K562 (cell line): ENCODE results near the gene UNC13A. TPM values are rescaled to one million over a fixed set of nuclear protein-coding genes. Genes with fewer than 3 reads are reported as not detected.

Experiments
- ATAC-seq: fragments of 200-7000 bp; cut with Tn5 transposase; 3 replicates; pipeline ENCODE4 v1.9.1; 2020; ENCODE audit warnings: moderate library complexity
- BruUV-seq: library from RNA; stranded (reverse); fragments of 400-500 nt; replicated peaks from 2 replicates; lab custom pipeline; 2021; lab: Mats Ljungman, UMichigan
- CTCF ChIA-PET: fragments of 300-600 bp; formaldehyde crosslinking; extraction: SDS; loops from one replicate; lab custom pipeline; 2021; ENCODE audit warnings: low intra/inter-chr PET ratio; lab: Yijun Ruan, JAX
- POLR2A ChIA-PET: fragments of 300-600, 350-650 bp; sonication (Branson Sonifier 250); formaldehyde crosslinking; extraction: SDS; loops from one replicate; lab custom pipeline; 2021; ENCODE audit warnings: antibody characterized with exemption, inconsistent platforms; lab: Yijun Ruan, JAX
- DNase-seq, 4 experiments: peaks; one replicate each; pipeline versions ENCODE4 v3.0.0 to v3.0.0-alpha.2; 2011 to 2018; ENCODE audit warnings: low spot score in 3 of 4, mixed read lengths in 3 of 4; ENCODE audit errors: extremely low read depth in 1 of 4
- FAIRE-seq: peaks from 2 replicates; lab custom pipeline; 2011; peaks lifted over from hg19 to GRCh38; lab: Jason Lieb, UNC
- H2AFZ ChIP-seq: 2 replicates; pipeline ENCODE4 v1.6.0; 2011; ENCODE audit warnings: low read depth, low read length, control low read depth, inconsistent platforms
- H3K27ac ChIP-seq: fragments of 200-600 bp; 3 replicates; pipeline ENCODE4 v1.8.0; 2011; ENCODE audit warnings: low read depth, mild to moderate bottlenecking, control low read depth, inconsistent platforms, low read length, moderate library complexity, mixed read lengths; ENCODE audit errors: extremely low read depth
- H3K27me3 ChIP-seq, 2 experiments: fragments of 300-600 bp in 1 of 2; 2 replicates in 1 of 2; 3 replicates in 1 of 2; pipeline versions ENCODE4 v1.6.0 to v1.8.0; 2011; ENCODE audit warnings: inconsistent platforms in 2 of 2, low read length in 2 of 2, mild to moderate bottlenecking in 1 of 2, mixed read lengths in 1 of 2, moderate library complexity in 1 of 2; ENCODE audit not compliant: control insufficient read depth in 2 of 2, insufficient read depth in 2 of 2
- H3K36me3 ChIP-seq: fragments of 300-600 bp; 3 replicates; pipeline ENCODE4 v1.8.0; 2011; ENCODE audit warnings: mild to moderate bottlenecking, low read length, inconsistent platforms; ENCODE audit not compliant: control insufficient read depth, insufficient read depth
- H3K4me1 ChIP-seq, 2 experiments: fragments of 200-600 bp in 1 of 2; replicated peaks in 1 of 2; 2 replicates in 1 of 2; 3 replicates in 1 of 2; pipeline versions ENCODE4 v1.5.1 to v1.8.0; 2011; ENCODE audit warnings: inconsistent platforms in 2 of 2, low read length in 2 of 2, mild to moderate bottlenecking in 1 of 2, mixed read lengths in 1 of 2, moderate library complexity in 1 of 2; ENCODE audit not compliant: control insufficient read depth in 2 of 2, insufficient read depth in 2 of 2
- H3K4me2 ChIP-seq: 2 replicates; pipeline ENCODE4 v1.6.1; 2011; ENCODE audit warnings: low read length, control low read depth, inconsistent platforms, mixed read lengths; ENCODE audit not compliant: insufficient read depth
- H3K4me3 ChIP-seq: fragments of 200-600 bp; sonication (generic), shearing (Covaris generic); 2 replicates; pipeline ENCODE4 v1.5.1; 2016; ENCODE audit warnings: control low read depth, inconsistent platforms
- H3K79me2 ChIP-seq: fragments of 200-600 bp; 3 replicates; pipeline ENCODE4 v1.8.0; 2011; ENCODE audit warnings: low read length, inconsistent platforms; ENCODE audit not compliant: control insufficient read depth, insufficient read depth
- H3K9ac ChIP-seq, 2 experiments: 2 replicates each; pipeline versions ENCODE4 v1.6.0 to v1.6.1; 2011; ENCODE audit warnings: low read depth in 2 of 2, low read length in 2 of 2, control low read depth in 1 of 2, inconsistent platforms in 1 of 2, mild to moderate bottlenecking in 1 of 2, mixed read lengths in 1 of 2; ENCODE audit not compliant: insufficient read depth in 1 of 2
- H3K9me1 ChIP-seq: one replicate; pipeline ENCODE4 v1.6.0; 2011; ENCODE audit warnings: inconsistent platforms, mild to moderate bottlenecking, low read length, moderate library complexity; ENCODE audit not compliant: control insufficient read depth, insufficient read depth
- H3K9me3 ChIP-seq: replicated peaks from 2 replicates; pipeline ENCODE4 v1.5.1; 2011; ENCODE audit warnings: low read depth, low read length, inconsistent platforms; ENCODE audit not compliant: control insufficient read depth, insufficient read depth
- H4K20me1 ChIP-seq: replicated peaks from 2 replicates; pipeline ENCODE4 v1.6.1; 2011; ENCODE audit warnings: low read length, inconsistent platforms, mixed read lengths; ENCODE audit not compliant: control insufficient read depth, insufficient read depth
- IRF2 ChIP-seq: sonication (generic); formaldehyde crosslinking; IDR thresholded peaks from 2 replicates; pipeline ENCODE4 v1.8.1; 2022; ENCODE audit warnings: mild to moderate bottlenecking, missing genetic modification reagents
- PHF8 ChIP-seq: fragments of 200-600 bp; sonication (generic); IDR thresholded peaks from 2 replicates; pipeline ENCODE4 v1.6.1; 2012; ENCODE audit warnings: mixed run types, mild to moderate bottlenecking, inconsistent platforms, low read length, moderate library complexity, borderline replicate concordance
- POLR3A ChIP-seq: IDR thresholded peaks from 2 replicates; pipeline ENCODE4 v1.6.1; 2011; ENCODE audit warnings: borderline replicate concordance, mild to moderate bottlenecking, moderate library complexity; ENCODE audit not compliant: insufficient read length, insufficient read depth; ENCODE audit errors: extremely low read depth
- RBM34 ChIP-seq: fragments of 200-400 bp; formaldehyde crosslinking; IDR thresholded peaks from 2 replicates; pipeline ENCODE4 v1.6.1; 2018; ENCODE audit warnings: low read length, borderline replicate concordance; ENCODE audit not compliant: insufficient read depth
- SOX6 ChIP-seq: fragments of 450-650 bp; IDR thresholded peaks from 2 replicates; pipeline ENCODE4 v1.6.1; 2014; ENCODE audit warnings: mild to moderate bottlenecking
- SUPT5H ChIP-seq: fragments of 450-650 bp; IDR thresholded peaks from 2 replicates; pipeline ENCODE4 v1.6.1; 2016
- WGBS: fragments of 100-300 bp; shearing (Covaris generic); methylation state at CpG from one replicate; pipeline ENCODE4 v1.1.6; 2016; ENCODE audit warnings: low coverage, mixed read lengths; ENCODE audit not compliant: insufficient coverage; ENCODE audit errors: missing lambda C conversion rate; 5-methylcytosine and 5-hydroxymethylcytosine counted together
- in situ Hi-C: fragments of 300-500 bp; cut with MboI; formaldehyde crosslinking; loops from 4 replicates; pipeline ENCODE4 v1.15.0; 2018; ENCODE audit warnings: inconsistent platforms, mixed read lengths
- intact Hi-C: fragments of 100-400 bp; cut with micrococcal nuclease; formaldehyde crosslinking; loops from 2 replicates; pipeline ENCODE4 v1.14.2; 2022
- polyA plus RNA-seq, 8 experiments: library from polyadenylated mRNA; depleted of rRNA in 4 of 8; stranded (reverse) in 5 of 8; unstranded in 3 of 8; fragments of >200 nt; fragmentation: Nextera tagmentation in 2 of 8; fragmentation: Illumina TruSeq in 1 of 8; extraction: Ambion mirVana in 2 of 8; extraction: Trizol in 1 of 8; gene quantifications; 2 replicates each; pipeline versions ENCODE4 v1.2.1 to v1.2.3, GENCODE V29; 2011 to 2014; ENCODE audit warnings: inconsistent platforms in 1 of 8, missing spikeins in 1 of 8
- total RNA-seq, 7 experiments: library from RNA; depleted of rRNA in 6 of 7; stranded (reverse); fragments of >200 nt in 6 of 7; fragmentation: Illumina TruSeq in 2 of 7; extraction: Trizol in 2 of 7; gene quantifications; 2 replicates each; pipeline versions ENCODE4 v1.2.1 to v1.2.3, GENCODE V29; 2011 to 2021; ENCODE audit warnings: low replicate concordance in 1 of 7
- TF ChIP-seq, protein P1 (sequence below): sonication (generic); formaldehyde crosslinking; IDR thresholded peaks from 2 replicates; pipeline ENCODE4 v1.8.0; 2022; ENCODE audit warnings: mild to moderate bottlenecking, missing genetic modification reagents, borderline replicate concordance
- TF ChIP-seq, protein P2 (sequence below): fragments of 450-650 bp; IDR thresholded peaks from 2 replicates; pipeline ENCODE4 v1.6.1; 2017; ENCODE audit warnings: antibody characterized with exemption, mild to moderate bottlenecking
- TF ChIP-seq, protein P3 (sequence below), 3 experiments: IDR thresholded peaks in 2 of 3; conservative IDR thresholded peaks in 1 of 3; 2 replicates each; pipeline ENCODE4 v1.5.1; 2011 to 2012; ENCODE audit warnings: low read length in 3 of 3, mild to moderate bottlenecking in 3 of 3, control low read depth in 2 of 3, improper control_type of control experiment in 1 of 3, inconsistent platforms in 1 of 3, low read depth in 1 of 3, mixed read lengths in 1 of 3, moderate library complexity in 1 of 3; ENCODE audit not compliant: insufficient read depth in 2 of 3

The UNC13A gene
- total and polyA plus RNA-seq, 9 of the 15 experiments (the other 6 are each of a cell fraction or from before 2014, with no cell fraction given) = 0.03 to 1.0 (median 0.25) TPM

DNA sequence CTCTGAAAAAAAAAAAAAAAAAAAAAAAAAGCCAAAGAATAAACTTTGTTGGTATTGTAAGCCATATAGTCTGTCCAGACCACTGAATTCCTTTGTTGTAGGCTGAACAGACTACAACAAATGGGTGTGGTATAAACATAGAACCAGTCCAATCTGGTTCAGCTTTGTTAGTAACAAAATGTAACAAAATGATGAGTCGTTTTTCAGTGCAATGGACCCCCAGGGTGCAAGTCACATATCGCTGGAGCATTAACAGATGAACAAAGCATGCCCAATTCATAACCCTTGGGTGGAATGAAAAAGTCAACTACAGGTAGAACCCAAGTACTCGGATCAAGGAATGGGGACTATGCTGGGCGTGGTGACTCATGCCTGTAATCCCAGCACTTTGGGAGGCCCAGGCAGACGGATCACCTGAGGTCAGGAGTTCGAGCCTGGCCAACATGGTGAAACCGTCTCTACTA, 49.6 kb upstream of the UNC13A start (continued):
- TF ChIP-seq POLR3A (no peak), RBM34 (no peak), SOX6 (peak; percentile 15; the same call in 1 of the 2 replicates), PHF8 (no peak), IRF2 (CRISPR knock-in tag) (no peak)
- TF ChIP-seq, protein P1, sequence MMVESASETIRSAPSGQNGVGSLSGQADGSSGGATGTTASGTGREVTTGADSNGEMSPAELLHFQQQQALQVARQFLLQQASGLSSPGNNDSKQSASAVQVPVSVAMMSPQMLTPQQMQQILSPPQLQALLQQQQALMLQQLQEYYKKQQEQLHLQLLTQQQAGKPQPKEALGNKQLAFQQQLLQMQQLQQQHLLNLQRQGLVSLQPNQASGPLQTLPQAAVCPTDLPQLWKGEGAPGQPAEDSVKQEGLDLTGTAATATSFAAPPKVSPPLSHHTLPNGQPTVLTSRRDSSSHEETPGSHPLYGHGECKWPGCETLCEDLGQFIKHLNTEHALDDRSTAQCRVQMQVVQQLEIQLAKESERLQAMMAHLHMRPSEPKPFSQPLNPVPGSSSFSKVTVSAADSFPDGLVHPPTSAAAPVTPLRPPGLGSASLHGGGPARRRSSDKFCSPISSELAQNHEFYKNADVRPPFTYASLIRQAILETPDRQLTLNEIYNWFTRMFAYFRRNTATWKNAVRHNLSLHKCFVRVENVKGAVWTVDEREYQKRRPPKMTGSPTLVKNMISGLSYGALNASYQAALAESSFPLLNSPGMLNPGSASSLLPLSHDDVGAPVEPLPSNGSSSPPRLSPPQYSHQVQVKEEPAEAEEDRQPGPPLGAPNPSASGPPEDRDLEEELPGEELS (CRISPR knock-in tag) = no peak
- TF ChIP-seq, all 486 proteins: peak for 13

DNA sequence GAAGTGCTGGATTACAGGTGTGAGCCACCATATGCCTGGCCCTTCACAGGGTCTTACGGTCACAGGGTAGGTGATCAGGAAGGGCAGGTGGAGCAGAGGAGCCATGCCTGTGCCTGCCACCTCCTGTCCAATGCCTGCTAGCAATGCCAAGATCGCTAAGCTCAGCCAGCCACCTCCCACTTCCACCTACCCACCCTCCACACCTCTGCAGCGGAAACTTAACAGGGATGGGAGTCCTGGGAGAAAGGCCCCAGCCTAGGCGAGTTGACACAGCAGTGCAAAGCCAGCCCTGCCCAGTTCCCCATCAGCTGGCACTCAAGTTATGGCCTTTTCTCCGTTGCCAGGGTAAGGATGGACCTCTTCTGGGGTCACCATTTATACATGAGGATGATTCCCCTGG, 47.3 kb upstream of the UNC13A start:
- ChIA-PET CTCF (no interaction called here), POLR2A (interaction anchor here (0.6 to 1.0 kb wide), 2 partner anchors 36 to 129 kb away, joined by 3 read pairs; no protein-coding TSS in a partner anchor)
- intact Hi-C loops = no loop called here
- ATAC-seq = no peak
- no peak for DNase-seq
- 89% methylated on average over 5 of the region's 5 CpGs for WGBS
- Histone ChIP-seq H3K9me1 (no peaks in the 10 kb centered on the region), H3K4me3 (no peak overlapping the region), H3K79me2 (peaks cover 6% of the 10 kb centered on the region; the same call in 2 of the 3 replicates), H3K27ac (no peak overlapping the region), H3K36me3 (peaks cover 59% of the 10 kb centered on the region), H3K4me2 (no peak overlapping the region), H3K27me3 (no peaks in the 10 kb centered on the region), H3K4me1 (peaks cover 23 to 35% of the 10 kb centered on the region in 2 experiments), H3K9ac (no peak overlapping the region), H3K9me3 (no peaks in the 10 kb centered on the region), H4K20me1 (no peaks in the 10 kb centered on the region), H2AFZ (no peak overlapping the region)
- BruUV-seq = no TSS peak
- in situ Hi-C loops = no loop called here
- no peak for FAIRE-seq
- TF ChIP-seq, protein P2, sequence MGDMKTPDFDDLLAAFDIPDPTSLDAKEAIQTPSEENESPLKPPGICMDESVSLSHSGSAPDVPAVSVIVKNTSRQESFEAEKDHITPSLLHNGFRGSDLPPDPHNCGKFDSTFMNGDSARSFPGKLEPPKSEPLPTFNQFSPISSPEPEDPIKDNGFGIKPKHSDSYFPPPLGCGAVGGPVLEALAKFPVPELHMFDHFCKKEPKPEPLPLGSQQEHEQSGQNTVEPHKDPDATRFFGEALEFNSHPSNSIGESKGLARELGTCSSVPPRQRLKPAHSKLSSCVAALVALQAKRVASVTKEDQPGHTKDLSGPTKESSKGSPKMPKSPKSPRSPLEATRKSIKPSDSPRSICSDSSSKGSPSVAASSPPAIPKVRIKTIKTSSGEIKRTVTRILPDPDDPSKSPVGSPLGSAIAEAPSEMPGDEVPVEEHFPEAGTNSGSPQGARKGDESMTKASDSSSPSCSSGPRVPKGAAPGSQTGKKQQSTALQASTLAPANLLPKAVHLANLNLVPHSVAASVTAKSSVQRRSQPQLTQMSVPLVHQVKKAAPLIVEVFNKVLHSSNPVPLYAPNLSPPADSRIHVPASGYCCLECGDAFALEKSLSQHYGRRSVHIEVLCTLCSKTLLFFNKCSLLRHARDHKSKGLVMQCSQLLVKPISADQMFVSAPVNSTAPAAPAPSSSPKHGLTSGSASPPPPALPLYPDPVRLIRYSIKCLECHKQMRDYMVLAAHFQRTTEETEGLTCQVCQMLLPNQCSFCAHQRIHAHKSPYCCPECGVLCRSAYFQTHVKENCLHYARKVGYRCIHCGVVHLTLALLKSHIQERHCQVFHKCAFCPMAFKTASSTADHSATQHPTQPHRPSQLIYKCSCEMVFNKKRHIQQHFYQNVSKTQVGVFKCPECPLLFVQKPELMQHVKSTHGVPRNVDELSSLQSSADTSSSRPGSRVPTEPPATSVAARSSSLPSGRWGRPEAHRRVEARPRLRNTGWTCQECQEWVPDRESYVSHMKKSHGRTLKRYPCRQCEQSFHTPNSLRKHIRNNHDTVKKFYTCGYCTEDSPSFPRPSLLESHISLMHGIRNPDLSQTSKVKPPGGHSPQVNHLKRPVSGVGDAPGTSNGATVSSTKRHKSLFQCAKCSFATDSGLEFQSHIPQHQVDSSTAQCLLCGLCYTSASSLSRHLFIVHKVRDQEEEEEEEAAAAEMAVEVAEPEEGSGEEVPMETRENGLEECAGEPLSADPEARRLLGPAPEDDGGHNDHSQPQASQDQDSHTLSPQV = no peak
- 0 out of 2 replicates have a peak, but pooled peaks have one; percentile 27 for TF ChIP-seq SUPT5H
- TF ChIP-seq, protein P3, sequence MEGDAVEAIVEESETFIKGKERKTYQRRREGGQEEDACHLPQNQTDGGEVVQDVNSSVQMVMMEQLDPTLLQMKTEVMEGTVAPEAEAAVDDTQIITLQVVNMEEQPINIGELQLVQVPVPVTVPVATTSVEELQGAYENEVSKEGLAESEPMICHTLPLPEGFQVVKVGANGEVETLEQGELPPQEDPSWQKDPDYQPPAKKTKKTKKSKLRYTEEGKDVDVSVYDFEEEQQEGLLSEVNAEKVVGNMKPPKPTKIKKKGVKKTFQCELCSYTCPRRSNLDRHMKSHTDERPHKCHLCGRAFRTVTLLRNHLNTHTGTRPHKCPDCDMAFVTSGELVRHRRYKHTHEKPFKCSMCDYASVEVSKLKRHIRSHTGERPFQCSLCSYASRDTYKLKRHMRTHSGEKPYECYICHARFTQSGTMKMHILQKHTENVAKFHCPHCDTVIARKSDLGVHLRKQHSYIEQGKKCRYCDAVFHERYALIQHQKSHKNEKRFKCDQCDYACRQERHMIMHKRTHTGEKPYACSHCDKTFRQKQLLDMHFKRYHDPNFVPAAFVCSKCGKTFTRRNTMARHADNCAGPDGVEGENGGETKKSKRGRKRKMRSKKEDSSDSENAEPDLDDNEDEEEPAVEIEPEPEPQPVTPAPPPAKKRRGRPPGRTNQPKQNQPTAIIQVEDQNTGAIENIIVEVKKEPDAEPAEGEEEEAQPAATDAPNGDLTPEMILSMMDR (IDR thresholded peaks at IDR 0.05 in 2 of 3, conservative IDR thresholded peaks at IDR 0.05 in 1 of 3; ENCODE audit: insufficient read depth in 2 of 3, low read depth in 1 of 3, low read length in 3 of 3) = peak in 1 of 3 experiments; percentile 23; a peak in 1 of 6 replicates
